HTERT RPE-1 (cell line): ENCODE data around the gene PALM.

Experiments used
- in situ Hi-C: fragments of 300-500 bp; cut with MboI; formaldehyde crosslinking; loops from 4 replicates; pipeline ENCODE4 v1.14.3; 2020; ENCODE audit warnings: low sequenced_read_pairs

The PALM gene

GRCh38 chr19:778910-779653 lies 70.3 kb downstream of the PALM start:
- in situ Hi-C loops, result no loop called here

DNA sequence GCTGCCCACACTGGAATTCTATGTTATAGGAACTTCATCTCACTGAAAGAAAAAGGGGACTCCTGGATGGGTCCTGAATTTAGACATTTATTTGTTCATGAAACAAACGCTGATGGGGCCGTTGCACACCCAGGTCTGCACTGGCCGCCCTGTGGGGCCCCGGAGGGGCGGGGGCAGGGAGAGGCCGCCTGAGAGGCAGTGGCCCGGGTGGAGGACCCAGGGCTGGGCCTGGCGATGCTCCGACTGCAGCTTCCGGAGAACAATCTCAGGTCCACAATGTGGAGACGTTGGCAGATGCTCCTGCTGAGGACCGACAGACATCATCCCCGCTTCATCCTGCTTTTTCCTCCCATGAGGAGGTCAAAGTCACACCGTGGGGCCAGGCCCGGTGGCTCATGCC lies 72.2 kb downstream of the PALM start:
- in situ Hi-C loops, result no loop called here

GRCh38 chr19:781800-782184 lies 73.1 kb downstream of the PALM start:
- in situ Hi-C loops, result no loop called here

- in situ Hi-C loops, result no loop called here
Measured at GRCh38 chr19:782185-782877, 73.6 kb downstream of the PALM start.

GRCh38 chr19:782878-783668 lies 74.3 kb downstream of the PALM start:
- in situ Hi-C loops, result no loop called here

- in situ Hi-C loops, result no loop called here
Measured at GRCh38 chr19:784541-784940, 75.8 kb downstream of the PALM start.

- in situ Hi-C loops, result no loop called here
Measured at GRCh38 chr19:787536-787935, 78.8 kb downstream of the PALM start.

- in situ Hi-C loops, result no loop called here
Measured at GRCh38 chr19:788686-788982, 79.9 kb downstream of the PALM start.

GRCh38 chr19:788983-789700 lies 80.4 kb downstream of the PALM start:
- in situ Hi-C loops, result no loop called here

DNA sequence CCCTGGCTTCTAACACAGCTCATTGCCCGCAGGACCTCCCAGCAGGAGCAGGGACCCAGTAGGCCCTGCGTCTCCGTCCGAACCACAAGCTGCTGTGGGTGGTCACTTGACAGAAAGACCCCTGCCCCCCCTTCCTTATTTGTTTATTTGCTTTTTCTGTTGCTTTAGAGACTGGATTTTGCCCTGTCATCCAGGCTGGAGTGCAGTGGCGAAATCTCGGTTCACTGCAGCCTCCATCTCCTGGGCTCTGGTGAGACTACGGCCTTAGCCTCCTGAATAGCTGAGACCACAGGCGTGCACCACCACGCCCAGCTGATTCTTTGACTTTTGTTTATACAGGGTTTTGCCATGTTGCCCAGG lies 80.9 kb downstream of the PALM start:
- in situ Hi-C loops, result no loop called here

DNA sequence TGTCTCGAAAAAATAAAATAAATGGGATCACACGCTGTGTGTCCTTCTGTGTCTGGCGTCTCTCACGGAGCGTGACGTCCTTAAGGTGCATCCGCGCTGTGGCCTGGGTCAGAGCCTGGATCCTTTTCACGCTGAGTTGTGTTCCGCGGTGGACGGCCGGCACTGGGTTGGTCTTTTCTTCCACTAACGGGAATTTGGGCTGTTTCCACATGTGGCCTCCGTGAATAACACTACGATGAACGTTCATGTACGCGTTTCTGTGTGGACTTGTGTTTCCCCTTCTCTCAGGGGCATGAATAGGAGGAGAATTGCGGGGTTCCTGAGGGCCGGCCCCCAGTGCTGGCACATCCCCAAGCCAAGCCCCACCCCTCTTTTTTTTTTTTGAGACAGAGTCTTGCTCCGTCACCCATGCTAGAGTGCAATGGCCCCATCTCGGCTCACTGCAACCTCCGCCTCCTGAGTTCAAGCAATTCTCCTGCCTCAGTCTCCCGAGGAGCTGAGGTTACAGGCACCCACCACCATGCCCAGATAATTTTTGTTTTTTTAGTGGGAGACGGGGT lies 82.4 kb downstream of the PALM start:
- in situ Hi-C loops, result no loop called here

DNA sequence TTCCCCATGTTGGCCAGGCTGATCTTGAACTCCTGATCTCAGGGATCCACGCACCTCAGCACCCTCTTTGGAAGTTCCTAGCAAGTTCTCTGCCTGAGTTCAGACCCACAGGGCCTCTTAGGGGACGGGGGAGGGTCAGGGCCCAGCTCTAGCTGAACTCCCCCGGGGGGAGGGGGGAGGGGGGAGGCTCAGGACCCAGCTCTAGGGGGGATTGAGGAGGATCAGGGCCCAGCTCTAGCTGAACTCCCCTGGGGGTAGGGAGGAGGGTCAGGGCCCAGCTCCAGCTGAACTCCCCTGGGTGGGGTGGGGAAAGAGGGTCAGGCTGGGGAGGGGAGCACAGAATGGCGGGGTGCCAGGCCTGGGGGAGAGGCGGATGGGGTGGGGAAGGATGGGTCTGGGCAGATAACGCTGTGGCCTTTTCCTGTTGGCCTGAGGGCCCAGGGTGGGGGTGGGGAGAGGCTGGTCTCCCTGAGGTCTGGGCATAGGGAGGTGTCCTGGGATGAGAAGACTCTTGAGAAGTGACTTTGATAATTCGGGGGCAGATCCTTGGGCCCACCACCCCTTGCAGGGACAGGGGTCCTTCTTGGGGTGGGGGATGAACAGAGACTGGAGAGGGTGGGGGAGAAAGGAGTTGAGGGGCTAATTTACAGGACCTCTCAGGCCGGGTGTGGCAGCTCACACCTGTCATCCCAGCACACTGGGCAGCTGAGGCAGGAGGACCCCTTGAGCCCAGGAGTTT lies 83.0 kb downstream of the PALM start:
- in situ Hi-C loops, result no loop called here

DNA sequence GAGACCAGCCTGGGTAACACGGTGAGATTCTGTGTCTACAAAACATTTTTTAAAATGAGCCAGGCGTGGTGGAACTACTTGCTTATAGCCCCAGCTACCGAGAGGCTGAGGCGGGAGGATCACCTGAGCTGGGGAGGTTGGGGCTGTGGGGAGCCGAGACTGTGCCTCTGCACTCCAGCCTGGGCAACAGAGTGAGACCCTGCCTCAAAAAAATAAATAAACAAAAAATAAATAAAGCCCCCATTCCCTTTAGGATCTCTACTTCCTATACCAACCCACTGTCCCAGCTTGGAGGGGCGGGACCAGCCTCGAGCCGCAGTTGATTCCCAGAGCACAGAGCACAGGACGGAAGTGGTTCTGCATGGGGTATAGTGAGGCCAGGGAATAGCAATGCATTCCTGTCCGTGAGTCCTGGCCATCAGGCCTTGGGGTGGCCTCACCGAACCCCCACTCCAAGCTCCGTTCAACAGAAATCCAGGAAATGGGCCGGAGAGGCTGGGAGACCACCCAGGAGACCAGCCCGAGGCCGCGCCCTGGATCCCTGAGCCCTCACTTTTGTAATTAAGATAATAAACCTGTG lies 83.7 kb downstream of the PALM start:
- in situ Hi-C loops, result no loop called here

- in situ Hi-C loops, result no loop called here
Measured at GRCh38 chr19:793806-794205, 85.1 kb downstream of the PALM start.

DNA sequence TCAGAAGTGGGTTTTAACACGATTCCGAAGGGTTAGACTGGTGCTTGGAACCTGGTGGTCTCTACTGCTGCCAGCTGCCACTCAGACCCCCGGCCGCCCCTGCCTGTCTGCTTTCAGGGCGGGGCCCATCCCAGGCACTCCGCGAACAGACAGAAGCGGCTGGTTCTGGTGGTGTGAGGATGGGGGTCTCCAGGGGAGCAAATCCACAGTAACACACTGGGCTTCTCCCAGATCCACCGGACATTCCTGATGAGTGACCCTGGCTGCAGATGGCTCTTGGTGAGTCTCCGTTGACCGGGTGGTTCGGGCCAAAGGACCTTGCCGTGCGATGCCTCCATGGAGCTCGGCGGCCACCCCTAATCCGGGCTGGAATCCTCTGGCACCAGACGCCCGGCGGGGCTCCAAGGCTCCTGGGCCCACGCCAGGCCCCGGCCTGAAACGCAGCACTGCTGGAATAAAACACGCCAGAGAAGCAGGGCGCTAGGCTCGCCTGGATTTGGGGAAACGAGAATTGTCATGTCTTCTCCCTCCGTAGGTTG lies 86.4 kb downstream of the PALM start:
- in situ Hi-C loops, result no loop called here

DNA sequence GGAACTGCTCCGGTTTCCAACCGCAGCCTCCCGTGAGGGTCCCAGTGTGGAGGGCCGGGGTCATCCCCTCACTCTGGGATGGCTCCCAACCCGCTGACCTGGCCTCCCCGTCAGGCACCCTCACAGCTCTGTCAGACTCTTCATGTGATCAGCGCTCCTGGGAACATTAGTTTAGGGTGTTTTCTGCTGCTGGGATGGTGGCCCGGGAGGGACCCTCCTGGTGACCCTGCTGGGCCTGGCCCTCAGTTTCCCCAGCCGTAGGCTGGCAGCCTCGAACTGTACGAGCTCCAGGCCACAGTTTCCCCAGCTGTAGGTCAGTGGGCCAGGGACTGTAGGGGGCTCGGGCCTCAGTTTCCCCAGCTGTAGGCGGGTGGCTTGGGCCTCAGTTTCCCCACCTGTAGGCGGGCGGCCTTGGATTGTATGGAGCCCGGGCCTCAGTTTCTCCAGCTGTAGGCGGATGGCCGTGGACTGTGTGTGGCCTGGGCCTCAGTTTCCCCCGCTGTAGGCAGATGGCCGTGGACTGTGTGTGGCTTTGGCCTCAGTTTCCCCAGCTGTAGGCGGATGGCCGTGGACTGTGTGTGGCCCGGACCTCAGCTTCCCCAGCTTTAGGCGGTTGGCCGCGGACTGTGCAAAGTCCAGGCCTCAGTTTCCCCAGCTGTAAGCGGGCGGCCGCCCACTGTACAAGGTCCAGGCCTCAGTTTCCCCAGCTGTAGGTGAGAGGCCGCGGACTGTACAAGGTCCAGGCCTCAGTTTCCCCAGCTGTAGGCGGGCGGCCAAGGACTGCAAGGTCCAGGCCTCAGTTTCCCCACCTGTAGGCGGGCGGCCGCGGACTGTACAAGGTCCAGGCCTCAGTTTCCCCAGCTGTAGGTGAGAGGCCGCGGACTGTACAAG lies 87.2 kb downstream of the PALM start:
- in situ Hi-C loops, result no loop called here

GRCh38 chr19:796692-797527 lies 88.2 kb downstream of the PALM start, which contains the start of gene PTBP1:
PTBP1 (plus strand) TSS chr19:797452; CDS start chr19:797498, 46 bp downstream.
- in situ Hi-C loops, result no loop called here
